ENCODE data around the gene PDE4B.

GRCh38 chr1:65788762-65789161 is 3.9 kb upstream of the PDE4B start:
- TF ChIP-seq EP300 (IDR thresholded peaks at IDR 0.05), result no peak
- no peak for TF ChIP-seq CTCF (IDR thresholded peaks at IDR 0.05)
- no peak for TF ChIP-seq POLR2A (IDR thresholded peaks at IDR 0.05)
